SJSA1 (cell line): ENCODE data around the gene POLG. TPM values are rescaled to one million over a fixed set of nuclear protein-coding genes. Genes with fewer than 3 reads are reported as not detected.
A peak's percentile ranks its signal among the peaks of the same experiment; 100 is the strongest.

Source experiments
- DNase-seq, 2 experiments: peaks; one replicate each; pipeline ENCODE4 v3.0.0-alpha.2; 2015 to 2020; ENCODE audit warnings: low spot score in 2 of 2, low read depth in 1 of 2
- H3K27ac ChIP-seq: fragments of 250-450 bp; sonication (Bioruptor Pico); 2 replicates; pipeline ENCODE4 v1.5.1; 2020; ENCODE audit warnings: mild to moderate bottlenecking, moderate library complexity
- H3K27me3 ChIP-seq: fragments of 250-450 bp; sonication (Bioruptor Pico); replicated peaks from 2 replicates; pipeline ENCODE4 v1.5.1; 2020; ENCODE audit warnings: mild to moderate bottlenecking, moderate library complexity
- H3K36me3 ChIP-seq: fragments of 250-450 bp; sonication (Bioruptor Pico); 2 replicates; pipeline ENCODE4 v1.5.1; 2020; ENCODE audit warnings: mild to moderate bottlenecking
- H3K4me1 ChIP-seq: fragments of 250-450 bp; sonication (Bioruptor Pico); replicated peaks from 2 replicates; pipeline ENCODE4 v1.6.1; 2021; ENCODE audit warnings: mild to moderate bottlenecking
- H3K4me3 ChIP-seq: fragments of 250-450 bp; sonication (Bioruptor Pico); 2 replicates; pipeline ENCODE4 v1.5.1; 2020; ENCODE audit warnings: mild to moderate bottlenecking
- H3K9me3 ChIP-seq: fragments of 250-450 bp; sonication (Bioruptor Pico); replicated peaks from 2 replicates; pipeline ENCODE4 v1.5.1; 2020; ENCODE audit warnings: mild to moderate bottlenecking
- total RNA-seq: library from RNA; depleted of rRNA; stranded (reverse); fragments of >200 nt; shearing (Covaris generic); gene quantifications from 2 replicates; pipeline ENCODE4 v1.2.3, GENCODE V29; 2014; rRNA removed

The POLG gene
- total RNA-seq: 54.9 and 71.0 TPM in 2 replicates

DNA sequence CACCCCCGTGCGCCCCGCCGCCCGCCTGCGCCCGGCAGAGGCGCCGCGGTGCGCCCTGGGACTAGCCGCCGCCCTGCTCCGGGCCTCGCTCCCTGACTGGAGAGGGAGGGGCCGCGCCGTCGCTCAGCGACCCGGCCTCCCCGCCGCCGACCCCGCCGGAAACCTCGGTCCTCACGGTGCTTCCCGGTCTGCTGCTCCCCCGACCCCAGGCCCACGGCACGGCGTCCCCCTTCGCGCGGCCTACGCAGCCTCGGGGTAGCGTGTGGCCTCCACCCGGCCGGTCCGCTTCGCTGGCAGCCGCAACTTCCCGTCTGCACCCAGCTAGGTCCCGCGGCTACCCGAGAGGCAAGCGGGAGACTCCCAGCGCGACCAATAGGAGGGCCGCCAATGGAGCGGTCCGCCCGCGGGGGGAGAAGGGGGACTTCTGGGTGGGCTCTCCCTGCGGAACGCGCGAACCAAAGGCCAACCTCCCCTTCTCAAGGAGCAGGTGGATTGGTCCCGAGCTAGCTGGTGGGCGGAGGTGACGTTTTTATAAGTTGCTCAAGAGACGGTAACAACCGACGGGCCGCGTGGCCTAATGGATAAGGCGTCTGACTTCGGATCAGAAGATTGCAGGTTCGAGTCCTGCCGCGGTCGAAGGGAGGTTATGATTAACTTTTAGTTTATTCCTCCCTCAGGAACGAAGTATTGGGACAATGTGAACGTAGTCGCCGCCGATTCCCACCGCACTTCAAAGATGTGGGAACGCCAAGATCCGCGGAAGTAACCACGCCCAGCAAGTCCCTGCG is at the start of gene POLG:
POLG (minus strand) TSS at position 315 of the 788 bp plus-strand sequence. CDS start 1,070 bp downstream, outside the sequence.
- peak; percentile 99 to 100 for DNase-seq
- peak within 1 kb of the TSS; percentile 94 for H3K4me3 ChIP-seq

DNA sequence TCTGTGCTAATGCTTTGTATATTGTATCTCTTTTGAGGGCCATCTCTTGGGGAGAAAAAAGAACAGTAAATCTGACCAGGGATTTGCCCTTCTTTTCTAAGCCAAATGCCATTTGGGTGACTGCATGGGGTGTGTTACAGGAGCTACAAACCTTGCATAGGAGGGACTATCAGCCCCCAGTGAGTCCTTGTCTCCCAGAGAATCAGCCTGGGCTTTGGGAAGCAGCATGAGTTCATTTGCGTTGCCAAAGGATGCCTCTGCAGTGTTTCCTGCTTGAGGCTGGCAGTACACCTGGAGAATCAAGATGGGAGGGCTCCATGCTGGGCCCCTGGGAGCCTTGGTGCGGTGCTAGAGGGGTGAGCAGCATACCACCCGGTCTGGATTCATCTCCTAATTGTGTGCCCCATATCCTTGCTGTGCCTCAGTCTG is 49.6 kb upstream of the POLG start:
- Histone ChIP-seq H3K9me3 (no peaks in the 10 kb centered on the region), H3K4me3 (no peak overlapping the region), H3K27ac (no peak overlapping the region), H3K4me1 (peaks cover 4% of the 10 kb centered on the region; the same call in 1 of the 2 replicates), H3K36me3 (no peaks in the 10 kb centered on the region), H3K27me3 (peaks cover 46% of the 10 kb centered on the region)
- no peak for DNase-seq

More for the DNA sequence above, at the start of gene POLG:
- peaks cover 29% of the 10 kb centered on the region for H3K4me1 ChIP-seq
- no peaks in the 10 kb centered on the region for H3K9me3 ChIP-seq
- H3K27ac ChIP-seq: peak within 1 kb of the TSS; percentile 81
- H3K36me3 ChIP-seq: peaks cover 47% of the 10 kb centered on the region
- H3K27me3 ChIP-seq: no peaks in the 10 kb centered on the region

DNA sequence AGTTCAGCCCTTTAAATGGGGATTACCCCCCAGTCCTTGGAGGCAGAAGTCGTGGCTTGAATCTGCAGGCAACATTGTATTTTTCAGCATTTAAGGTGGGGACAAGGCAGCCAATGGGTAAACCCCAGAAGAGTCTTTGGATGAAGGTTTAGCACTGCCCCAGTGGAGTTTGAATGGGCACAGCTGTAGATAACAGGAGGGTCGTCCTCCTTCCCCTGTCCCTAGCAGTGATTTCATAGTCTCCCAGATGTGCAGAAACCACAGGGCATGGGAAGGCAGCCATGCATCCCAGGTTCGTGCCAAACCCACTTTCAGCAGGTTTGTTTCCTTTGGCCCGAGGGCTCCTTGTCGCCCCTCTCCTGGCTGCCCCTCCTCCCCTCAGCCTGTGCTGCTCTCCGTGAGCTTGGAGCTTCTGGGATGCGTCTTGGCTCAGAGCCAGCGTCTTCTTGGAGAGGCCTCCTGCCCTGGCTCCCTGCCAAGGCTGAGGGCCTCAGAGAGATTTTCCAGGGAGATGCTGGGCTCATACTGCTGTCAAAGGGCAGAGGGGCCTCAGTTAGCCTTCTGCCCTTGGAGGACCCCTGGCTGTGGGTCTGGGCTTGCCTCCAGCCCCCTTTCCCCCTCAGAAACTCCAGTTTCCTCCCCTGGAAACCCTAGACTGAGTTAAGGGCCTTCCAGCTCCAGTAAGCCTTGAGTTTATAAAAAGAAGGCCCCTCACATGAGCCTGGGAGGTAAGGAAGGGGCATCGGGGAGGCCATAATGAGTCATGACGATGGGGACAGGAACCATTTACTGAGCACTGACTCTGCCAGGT is 48.9 kb upstream of the POLG start:
- Histone ChIP-seq H3K4me1 (peaks cover 4% of the 10 kb centered on the region; the same call in 1 of the 2 replicates), H3K36me3 (no peaks in the 10 kb centered on the region), H3K4me3 (no peak overlapping the region), H3K9me3 (no peaks in the 10 kb centered on the region), H3K27me3 (peaks cover 52% of the 10 kb centered on the region), H3K27ac (no peak overlapping the region)
- no peak for DNase-seq

DNA sequence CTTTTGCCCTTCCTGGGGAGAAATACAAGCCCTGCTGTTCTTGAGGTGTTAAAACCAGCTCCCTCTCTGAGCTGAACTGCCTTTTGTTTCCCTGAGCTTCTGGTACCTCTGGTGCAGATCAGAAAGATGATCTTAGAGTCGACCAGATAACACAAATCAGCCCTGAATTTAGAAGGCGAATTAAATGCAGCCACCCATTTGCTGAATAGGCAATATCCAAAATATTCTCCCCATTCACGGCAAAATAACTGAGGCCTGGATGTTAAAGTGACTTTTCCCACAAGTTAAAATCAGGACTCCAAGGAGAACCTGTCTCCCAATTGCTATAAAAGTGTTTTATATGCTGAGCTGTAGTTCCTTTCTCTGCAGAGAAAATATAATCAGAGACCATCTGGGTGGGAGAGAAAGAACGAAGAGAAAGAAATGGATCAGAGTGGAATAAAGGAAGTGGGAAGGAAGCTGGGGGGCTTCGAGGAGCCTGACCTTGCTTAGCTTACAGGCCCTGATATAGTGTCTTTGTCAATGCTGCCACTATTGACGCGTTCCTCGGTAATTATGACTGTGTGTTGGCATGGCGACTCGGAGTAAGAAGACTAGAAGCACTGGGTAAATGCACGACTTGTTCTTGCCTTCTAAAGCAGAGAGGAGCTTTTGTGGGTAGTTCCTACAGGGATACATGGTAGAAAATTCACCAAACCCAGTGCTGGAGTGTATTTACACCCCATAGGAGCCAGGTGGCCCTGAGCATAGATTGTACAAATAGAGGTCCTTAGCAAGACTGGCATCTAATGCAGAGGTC is 47.5 kb upstream of the POLG start:
- DNase-seq: no peak
- Histone ChIP-seq H3K4me3 (no peak overlapping the region), H3K27me3 (peaks cover 67% of the 10 kb centered on the region), H3K9me3 (no peaks in the 10 kb centered on the region), H3K27ac (no peak overlapping the region), H3K36me3 (no peaks in the 10 kb centered on the region), H3K4me1 (peaks cover 4% of the 10 kb centered on the region; the same call in 1 of the 2 replicates)

DNA sequence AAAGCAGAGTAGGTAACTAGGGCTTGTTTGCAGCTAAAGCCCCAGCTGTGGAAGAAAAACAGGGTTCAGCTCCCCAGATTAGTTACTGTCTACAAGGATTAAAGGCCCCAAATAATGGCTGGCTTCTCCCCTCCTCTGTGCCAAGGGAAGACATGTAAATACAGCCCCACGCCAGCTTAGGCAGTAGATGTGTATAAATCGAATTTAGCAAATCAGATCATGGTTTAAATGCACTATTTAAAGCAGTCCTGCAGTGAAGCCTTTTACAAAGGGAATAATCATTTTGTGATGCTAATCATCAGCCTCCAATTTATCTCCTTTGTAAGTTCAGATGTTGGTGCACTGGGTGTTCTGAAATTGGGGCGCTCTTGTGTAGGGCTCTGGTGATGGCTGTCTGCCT is 46.7 kb upstream of the POLG start:
- H3K9me3 ChIP-seq: no peaks in the 10 kb centered on the region
- H3K4me1 ChIP-seq: peaks cover 4% of the 10 kb centered on the region; the same call in 1 of the 2 replicates
- peaks cover 75% of the 10 kb centered on the region for H3K27me3 ChIP-seq
- no peaks in the 10 kb centered on the region for H3K36me3 ChIP-seq
- DNase-seq: no peak
- H3K27ac ChIP-seq: no peak overlapping the region
- no peak overlapping the region for H3K4me3 ChIP-seq

DNA sequence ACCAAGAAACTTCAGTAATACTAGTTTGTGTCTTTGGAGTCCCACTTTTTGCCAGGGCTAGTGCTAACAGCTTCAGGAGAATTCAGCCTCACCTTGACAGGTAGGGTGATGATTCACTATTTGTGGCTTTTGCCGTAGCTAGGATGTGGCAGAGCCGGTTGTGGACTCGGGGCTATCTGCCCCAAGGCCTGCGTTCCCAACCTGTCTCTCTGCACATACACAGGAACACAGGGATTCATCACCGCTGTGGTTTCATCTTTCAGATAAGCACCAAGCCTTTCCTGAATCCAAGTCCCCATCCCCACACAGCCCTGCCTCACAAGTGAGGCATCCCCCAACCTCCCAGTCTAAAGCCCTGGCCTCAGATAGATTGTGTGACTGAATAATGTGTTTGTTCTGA is 45.2 kb upstream of the POLG start:
- Histone ChIP-seq H3K36me3 (no peaks in the 10 kb centered on the region), H3K4me3 (no peak overlapping the region), H3K4me1 (no peaks in the 10 kb centered on the region), H3K27me3 (peaks cover 80% of the 10 kb centered on the region), H3K27ac (no peak overlapping the region), H3K9me3 (no peaks in the 10 kb centered on the region)
- DNase-seq: no peak

DNA sequence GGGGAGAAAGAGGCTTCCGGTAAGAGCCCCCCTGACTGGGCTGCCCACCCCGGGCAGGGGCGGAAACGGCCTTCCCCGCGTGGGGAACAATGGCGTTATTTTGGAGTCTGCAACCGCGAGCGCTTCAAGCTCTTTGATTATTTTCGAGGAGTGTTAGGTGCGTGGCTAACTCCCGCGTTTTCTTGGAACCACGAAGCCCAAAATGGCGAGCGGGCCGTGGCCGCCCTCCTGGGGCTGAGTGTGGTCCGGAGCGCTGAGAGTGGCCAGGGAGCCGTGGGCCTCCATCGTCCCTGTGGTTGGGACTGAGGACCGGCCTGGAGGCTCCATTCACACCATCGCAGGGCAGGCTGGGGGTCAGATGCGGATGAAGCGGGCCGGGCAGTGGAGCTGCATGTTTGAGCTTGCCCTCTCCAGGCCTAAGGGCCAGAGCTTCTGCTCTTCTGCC is 44.6 kb upstream of the POLG start:
- DNase-seq: no peak
- Histone ChIP-seq H3K27me3 (peaks cover 85% of the 10 kb centered on the region), H3K4me1 (no peaks in the 10 kb centered on the region), H3K9me3 (no peaks in the 10 kb centered on the region), H3K4me3 (no peak overlapping the region), H3K27ac (no peak overlapping the region), H3K36me3 (no peaks in the 10 kb centered on the region)

DNA sequence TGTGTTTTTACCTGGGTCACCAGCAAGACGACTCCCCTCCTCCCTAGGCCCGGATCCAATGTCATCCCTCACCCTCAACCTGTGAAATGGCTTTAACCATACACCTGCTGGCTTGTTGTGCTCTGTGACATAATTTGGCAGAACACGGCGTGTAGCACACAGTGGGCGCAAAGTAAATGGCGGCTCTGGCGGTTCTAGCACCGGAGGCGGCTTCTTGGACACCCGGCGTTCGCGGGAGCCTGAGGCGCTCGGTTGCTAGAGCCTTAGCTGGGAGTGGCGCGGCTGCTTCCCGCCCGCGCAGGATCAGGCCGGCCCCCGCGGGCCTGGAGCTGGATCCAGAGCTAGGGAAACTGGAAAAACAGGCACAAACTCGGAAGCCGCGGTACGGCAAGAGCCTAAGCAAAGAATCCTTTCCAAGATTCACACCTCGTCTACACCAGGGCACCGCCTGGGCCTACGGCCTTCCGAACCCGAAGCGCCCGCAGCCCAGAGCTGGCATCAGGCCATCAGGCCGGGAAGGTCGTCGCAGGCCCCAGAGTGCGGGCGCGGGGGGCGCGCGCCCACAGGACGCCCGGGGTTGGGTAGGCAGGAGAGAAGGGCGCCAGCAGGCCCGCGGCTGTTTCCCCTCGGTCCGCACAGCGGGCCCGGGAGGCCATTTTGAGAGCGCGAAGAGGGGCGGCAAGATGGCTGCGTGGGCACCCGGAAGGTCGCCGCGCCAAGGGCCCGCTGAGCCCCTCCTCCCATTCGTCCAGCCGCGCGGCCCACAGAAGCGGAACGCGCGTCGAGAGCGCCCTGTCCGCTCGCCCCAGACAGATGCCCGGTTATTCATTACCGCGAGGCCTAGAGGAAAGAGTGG is 43.9 kb upstream of the POLG start:
- Histone ChIP-seq H3K36me3 (no peaks in the 10 kb centered on the region), H3K27me3 (peaks cover 90% of the 10 kb centered on the region), H3K4me3 (no peak overlapping the region), H3K27ac (no peak overlapping the region), H3K9me3 (no peaks in the 10 kb centered on the region), H3K4me1 (no peaks in the 10 kb centered on the region)
- DNase-seq: no peak

DNA sequence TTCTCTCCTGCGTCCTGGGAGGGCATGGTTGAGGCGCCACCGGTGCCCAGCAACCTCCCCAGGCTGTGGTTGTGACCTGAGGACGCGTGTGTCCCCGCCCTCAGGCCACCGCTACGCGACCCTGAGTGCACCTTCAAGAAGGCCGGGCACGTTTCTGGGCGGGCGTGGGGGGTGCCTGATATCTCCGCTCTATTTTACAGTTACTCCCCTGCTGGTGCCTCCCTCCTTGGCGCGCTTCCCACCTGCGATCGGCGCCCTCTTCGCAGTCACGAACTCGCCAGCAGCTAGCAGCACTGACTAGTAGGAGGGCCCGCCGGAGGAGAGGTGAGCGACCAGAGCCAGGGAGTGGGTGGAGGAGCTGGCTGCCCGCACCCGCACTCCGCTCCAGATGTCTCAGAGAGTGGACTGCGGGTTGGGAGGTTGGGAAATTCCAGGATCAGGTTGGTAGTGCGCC is 43.2 kb upstream of the POLG start:
- DNase-seq: no peak
- Histone ChIP-seq H3K27ac (no peak overlapping the region), H3K4me1 (no peaks in the 10 kb centered on the region), H3K4me3 (no peak overlapping the region), H3K36me3 (no peaks in the 10 kb centered on the region), H3K27me3 (peaks cover 90% of the 10 kb centered on the region), H3K9me3 (no peaks in the 10 kb centered on the region)

DNA sequence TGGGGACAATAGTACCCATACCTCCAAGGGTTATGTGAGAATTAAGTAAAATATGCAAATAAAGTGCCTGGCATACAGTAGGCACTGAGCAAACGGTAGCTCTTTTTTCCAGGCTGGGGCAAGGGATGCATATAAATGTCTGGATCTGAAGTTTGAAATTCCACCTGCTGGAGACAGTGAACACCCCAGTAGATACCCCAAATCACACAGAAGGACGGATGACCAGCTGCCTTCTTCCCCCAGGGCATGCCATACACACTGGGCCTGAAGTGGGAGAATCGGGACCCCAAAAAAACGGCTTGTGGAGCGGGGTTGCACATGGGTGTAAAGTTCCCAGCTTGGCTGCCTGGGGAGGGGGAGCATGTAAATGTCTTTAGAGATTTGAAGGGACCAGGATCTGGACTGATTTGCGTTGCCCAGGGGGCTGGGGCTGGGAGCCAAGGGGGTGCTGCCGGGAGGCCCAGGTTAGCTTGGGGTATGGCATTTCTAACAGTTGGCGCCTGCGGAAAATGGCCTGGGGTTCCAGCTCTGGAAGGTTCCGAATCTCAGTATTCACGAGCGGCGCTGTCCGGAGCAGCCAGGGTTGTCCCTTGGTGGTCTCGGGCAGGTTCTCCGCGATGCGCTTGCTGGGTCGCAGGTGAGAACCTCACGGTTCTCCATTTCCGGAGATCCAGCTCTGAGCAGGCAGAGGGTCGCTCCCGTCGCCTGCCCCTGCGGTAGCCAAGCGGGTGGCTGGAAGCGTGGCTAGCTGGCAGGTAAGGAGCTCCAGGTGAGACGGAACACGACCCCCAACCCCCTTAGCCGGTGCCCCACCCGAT is 42.6 kb upstream of the POLG start:
- Histone ChIP-seq H3K27ac (no peak overlapping the region), H3K4me1 (no peaks in the 10 kb centered on the region), H3K4me3 (no peak overlapping the region), H3K36me3 (no peaks in the 10 kb centered on the region), H3K9me3 (no peaks in the 10 kb centered on the region), H3K27me3 (peaks cover 90% of the 10 kb centered on the region)
- DNase-seq: no peak

DNA sequence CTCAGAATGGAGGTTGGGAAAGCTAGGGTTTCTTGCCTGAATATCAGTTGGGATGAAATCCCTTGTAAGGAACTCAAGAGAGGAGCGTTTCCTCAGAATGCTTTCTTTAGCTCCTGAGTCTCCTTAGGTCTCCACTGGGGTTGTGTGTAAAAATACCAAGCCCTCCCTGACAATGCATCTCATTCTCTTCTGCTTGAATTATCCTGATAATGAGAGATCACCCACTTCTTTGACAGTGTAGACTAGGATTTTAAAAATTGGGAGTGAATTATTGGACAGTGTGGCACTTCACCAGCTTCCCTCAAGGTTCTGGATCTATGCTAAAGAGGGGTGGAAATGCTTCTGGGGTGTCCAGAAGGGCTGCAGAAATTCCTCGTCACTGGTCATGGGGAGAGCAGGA is 41.8 kb upstream of the POLG start:
- H3K4me3 ChIP-seq: no peak overlapping the region
- no peaks in the 10 kb centered on the region for H3K36me3 ChIP-seq
- no peaks in the 10 kb centered on the region for H3K9me3 ChIP-seq
- peaks cover 4% of the 10 kb centered on the region for H3K4me1 ChIP-seq
- no peak for DNase-seq
- no peak overlapping the region for H3K27ac ChIP-seq
- H3K27me3 ChIP-seq: peaks cover 92% of the 10 kb centered on the region
